NCI-H187 treated with DMSO at 0.1 percent for 48 hours (cell line): ENCODE measurements around the gene TPI1.
"Not testable (repeated sequence)": the region's sequence is repeated elsewhere in the genome, so short reads cannot be mapped to it uniquely, and the experiment has no call there.

ENCODE experiments used
- DNase-seq: peaks from one replicate; lab custom pipeline; 2025; lab: John Stamatoyannopoulos, UW

Gene TPI1

GRCh38 chr12:6894321-6894720, 27.0 kb downstream of the TPI1 start:
- DNase-seq: no peak

GRCh38 chr12:6896846-6897435, 29.6 kb downstream of the TPI1 start:
- no peak for DNase-seq

GRCh38 chr12:6899427-6899826, 32.1 kb downstream of the TPI1 start:
- DNase-seq: no peak

GRCh38 chr12:6899837-6900519, 32.6 kb downstream of the TPI1 start:
- DNase-seq: no peak

GRCh38 chr12:6902448-6902847, 35.1 kb downstream of the TPI1 start:
- DNase-seq: no peak

GRCh38 chr12:6903722-6904121, 36.4 kb downstream of the TPI1 start:
- no peak for DNase-seq

- DNase-seq: peak; percentile 88
Measured at GRCh38 chr12:6904280-6905276, 37.2 kb downstream of the TPI1 start, which contains the start of gene LRRC23. Gene LRRC23 (plus strand): TSS chr12:6904822. CDS start chr12:6905634, 812 bp downstream.

GRCh38 chr12:6905414-6906040, 38.2 kb downstream of the TPI1 start:
- DNase-seq: no peak

- not testable (repeated sequence) for DNase-seq
Measured at GRCh38 chr12:6908141-6908540, 40.8 kb downstream of the TPI1 start.

GRCh38 chr12:6909421-6910145, 42.3 kb downstream of the TPI1 start:
- no peak for DNase-seq

GRCh38 chr12:6912164-6912935, 45.0 kb downstream of the TPI1 start:
- no peak for DNase-seq

- DNase-seq: no peak
Measured at GRCh38 chr12:6914246-6914946, 47.1 kb downstream of the TPI1 start, which contains the start of gene ENO2. Gene ENO2 (plus strand): TSS chr12:6914580. CDS start chr12:6915833, 1,253 bp downstream.

- no peak for DNase-seq
Measured at GRCh38 chr12:6914947-6915788, 47.8 kb downstream of the TPI1 start.

GRCh38 chr12:6915789-6916285, 48.5 kb downstream of the TPI1 start:
- DNase-seq: no peak

- DNase-seq: no peak
Measured at GRCh38 chr12:6916426-6917200, 49.3 kb downstream of the TPI1 start.

- no peak for DNase-seq
Measured at GRCh38 chr12:6917491-6918231, 50.3 kb downstream of the TPI1 start.

GRCh38 chr12:6919588-6919987, 52.3 kb downstream of the TPI1 start:
- no peak for DNase-seq
